Testis (tissue), 2 donors: ENCODE data around the gene C7orf57.

Experiments used
- CTCF ChIP-seq, 3 experiments: fragments of 450-650 bp in 2 of 3; fragments of 200-600 bp in 1 of 3; sonication (generic) in 1 of 3; IDR thresholded peaks; one replicate each; pipeline ENCODE4 v1.5.1; 2016 to 2019; ENCODE audit warnings: antibody characterized with exemption in 3 of 3, mild to moderate bottlenecking in 2 of 3, moderate library complexity in 1 of 3
- POLR2A ChIP-seq: fragments of 450-650 bp; IDR thresholded peaks from one replicate; pipeline ENCODE4 v1.6.1; 2017; ENCODE audit warnings: antibody characterized with exemption, mild to moderate bottlenecking, moderate library complexity

GRCh38 chr7:48049850-48050249 lies 14.5 kb downstream of the C7orf57 start:
- TF ChIP-seq CTCF (IDR thresholded peaks at IDR 0.05): no peak
- TF ChIP-seq POLR2A: no peak
